COLO829 (cell line): ENCODE results near the gene COMMD10.

Experiments used
- DNase-seq: peaks from one replicate; pipeline ENCODE4 v3.0.0; 2012; ENCODE audit warnings: low spot score

COMMD10 gene

DNA sequence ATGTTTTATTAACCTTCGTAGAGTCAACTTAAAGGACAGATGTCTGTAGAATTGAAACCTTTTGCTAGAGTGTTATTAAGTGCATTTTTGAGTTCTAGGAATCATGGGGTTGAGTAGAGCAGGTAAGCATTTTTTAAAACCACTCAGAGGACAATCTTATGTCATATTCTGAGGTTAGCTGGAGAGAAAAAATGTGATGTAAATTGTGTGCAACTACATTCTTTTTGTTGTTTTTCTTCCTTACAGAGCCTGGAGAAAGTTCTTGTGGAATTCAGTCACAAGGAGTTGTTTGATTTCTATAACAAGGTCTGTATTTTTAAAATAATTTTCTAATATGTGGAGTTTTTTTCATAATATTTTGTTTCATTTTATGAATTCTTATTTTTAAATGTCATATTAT, 206.4 kb downstream of the COMMD10 start:
- no peak for DNase-seq

DNA sequence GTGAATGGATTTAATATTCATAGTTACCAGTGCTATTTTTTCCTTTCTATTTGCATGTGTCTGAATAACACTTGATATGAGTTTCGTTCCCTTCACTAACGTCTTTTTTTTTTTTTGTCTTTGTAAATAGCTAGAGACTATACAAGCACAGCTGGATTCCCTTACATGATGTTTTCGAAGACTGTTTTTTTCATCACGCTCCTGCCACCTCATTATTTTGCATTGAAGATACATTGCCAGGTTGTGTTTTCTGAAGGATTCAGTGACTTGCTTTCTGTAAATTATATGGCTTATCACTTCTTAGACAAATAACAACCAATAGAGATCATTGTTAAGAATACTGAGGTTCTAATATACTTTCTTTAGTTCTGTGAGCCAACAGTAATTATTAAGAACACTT, 207.5 kb downstream of the COMMD10 start:
- DNase-seq: no peak

DNA sequence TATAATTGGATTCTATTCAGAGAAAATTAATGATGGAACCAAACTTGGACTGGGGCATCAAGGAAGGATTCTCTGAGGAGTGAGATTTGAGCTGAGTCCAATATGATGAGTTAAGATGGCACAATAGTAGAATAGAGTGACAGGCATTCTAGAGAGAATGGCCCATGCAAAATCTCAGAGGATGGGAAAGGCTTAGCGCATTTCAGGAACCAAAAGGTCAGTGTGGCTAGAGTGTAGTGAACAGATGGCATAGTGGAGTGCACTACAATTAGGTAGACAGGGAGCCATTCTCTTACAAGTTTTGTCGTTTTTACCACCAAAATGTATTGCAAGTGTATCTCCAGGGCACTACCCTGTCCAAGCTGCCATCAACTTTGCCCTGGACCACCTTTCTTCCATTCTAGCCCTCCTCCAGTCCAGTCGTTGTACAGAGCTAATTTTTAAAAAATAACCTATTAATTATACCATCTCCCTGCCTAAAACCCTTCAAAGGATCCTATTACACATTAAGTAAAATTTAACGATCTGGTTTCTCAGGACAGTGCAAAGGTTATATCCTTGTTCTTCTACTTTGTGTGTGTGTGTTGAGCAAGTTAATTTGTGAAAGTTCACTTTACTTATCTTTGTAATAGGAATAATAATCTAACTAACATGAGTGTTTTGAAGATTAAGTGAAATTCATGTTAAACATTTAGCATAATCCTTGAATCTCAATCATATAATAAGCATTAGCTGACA, 211.7 kb downstream of the COMMD10 start:
- no peak for DNase-seq

DNA sequence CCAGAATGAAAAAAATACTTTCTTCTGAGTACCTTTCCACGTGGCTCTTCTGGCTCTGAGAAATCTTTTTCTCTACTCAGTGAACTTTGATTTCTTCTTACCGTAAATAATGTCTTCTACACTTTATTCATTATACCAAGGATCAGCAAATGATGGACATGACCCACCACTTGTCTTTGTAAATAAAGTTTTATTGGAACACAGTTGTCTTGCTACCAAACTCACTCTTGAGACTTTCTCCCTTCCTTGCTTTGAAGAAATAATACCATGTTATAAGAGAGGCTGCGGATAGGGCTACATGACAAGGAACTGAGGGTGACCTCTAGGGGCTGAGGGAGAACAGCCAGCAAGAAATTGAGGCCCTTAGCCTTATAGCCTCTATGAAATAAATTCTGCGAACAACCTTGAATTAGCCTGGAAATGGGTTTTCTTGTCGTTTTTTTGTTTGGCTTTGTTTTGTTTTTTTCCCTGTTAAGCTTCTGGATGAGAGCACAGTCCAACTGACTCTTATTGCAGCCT, 212.5 kb downstream of the COMMD10 start:
- no peak for DNase-seq

DNA sequence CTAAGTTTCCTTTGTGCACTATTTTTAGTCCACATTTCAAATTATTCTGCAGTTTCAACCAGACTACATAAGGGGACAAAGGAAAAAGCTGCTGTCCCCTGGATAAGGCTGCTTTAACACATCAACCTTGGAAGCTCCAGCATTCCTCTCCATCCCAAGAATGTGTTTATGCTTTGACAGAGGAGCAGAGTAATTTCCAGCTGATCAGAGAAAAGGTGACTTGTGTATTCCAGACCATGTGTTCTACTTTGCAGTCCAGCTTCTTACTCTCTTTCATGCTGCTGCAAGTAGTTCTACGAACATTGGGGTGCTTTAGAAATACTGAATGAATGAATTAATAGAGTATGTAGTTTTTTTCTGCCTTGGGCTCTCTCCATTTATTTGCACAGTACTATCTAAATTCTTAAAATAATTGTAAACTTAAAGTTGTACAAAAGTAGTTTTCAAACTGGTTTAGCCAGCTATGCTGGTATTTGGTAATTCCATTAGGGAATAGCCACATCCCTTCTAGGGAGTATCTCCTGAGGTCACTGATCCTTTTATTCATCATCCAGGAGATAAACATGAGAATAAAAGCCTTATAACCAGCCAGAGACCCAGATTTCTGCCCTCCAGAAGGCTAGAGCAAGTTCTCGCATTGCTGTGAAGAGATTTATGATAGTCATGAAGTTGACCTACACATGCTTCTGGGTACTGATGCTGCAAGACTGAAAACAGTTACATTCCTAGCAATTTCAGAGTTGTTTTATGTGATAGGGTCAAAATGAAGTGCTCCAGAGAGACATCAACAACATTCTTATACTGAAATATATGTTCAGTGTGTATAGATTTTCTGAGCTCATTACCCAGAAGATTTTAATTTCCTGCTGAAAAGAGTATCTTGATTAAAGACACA, 215.2 kb downstream of the COMMD10 start:
- no peak for DNase-seq

DNA sequence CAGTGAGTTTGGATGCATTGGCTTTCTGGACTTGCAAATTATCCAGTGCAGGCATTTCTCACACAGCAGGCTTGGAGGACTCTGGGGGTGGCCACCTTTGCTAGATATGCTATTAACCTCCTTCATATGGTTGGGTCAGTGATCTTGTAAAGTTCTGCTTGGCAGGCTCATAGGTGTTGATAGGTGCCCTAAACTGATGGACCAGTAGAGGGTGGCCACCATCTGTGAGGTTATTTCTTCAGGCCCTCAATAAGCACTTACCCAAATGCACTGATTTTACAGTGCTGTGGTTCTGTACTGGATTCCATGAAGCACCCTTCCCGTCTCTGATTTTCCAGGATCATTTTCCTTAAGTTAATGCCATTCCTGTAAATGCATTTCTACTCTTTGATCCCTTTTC, 216.3 kb downstream of the COMMD10 start:
- DNase-seq: no peak

DNA sequence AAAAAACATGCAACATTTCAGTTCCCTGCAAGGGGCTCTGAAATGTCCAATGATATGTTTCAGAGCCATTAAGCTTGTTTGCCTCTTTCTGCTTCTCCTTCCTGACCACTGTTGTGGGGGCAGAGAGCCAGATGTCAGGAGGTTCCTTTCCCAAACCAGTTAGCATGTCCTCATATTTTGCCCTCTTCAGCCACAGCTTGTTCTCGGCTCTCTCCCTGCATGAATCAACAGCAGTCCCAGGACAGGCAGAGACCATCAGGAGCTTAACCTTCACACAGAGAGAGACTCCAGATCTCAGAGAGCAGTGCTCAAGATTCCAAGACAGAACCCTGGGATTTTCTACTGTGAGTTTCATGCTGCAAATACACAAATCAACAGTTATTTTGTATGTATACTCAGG, 218.5 kb downstream of the COMMD10 start:
- DNase-seq: no peak

DNA sequence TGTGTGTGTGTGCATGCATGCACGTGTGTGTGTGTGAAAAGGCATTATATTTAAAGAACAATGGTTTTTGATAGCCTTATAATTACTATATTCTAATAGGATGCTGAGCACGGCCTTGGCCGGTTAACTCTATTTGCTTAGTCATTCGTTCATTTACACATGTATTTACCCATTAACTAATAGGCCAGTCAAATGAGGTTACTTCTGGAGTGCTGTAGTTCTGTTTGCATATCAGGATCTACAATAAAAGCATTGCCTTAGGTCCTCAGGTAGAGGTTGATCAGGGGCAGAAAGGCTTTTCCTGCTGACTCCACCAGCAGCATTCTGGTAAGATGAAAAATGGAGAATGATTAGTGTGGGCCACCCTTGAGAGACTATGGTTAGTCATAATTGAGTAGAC, 219.0 kb downstream of the COMMD10 start:
- no peak for DNase-seq

DNA sequence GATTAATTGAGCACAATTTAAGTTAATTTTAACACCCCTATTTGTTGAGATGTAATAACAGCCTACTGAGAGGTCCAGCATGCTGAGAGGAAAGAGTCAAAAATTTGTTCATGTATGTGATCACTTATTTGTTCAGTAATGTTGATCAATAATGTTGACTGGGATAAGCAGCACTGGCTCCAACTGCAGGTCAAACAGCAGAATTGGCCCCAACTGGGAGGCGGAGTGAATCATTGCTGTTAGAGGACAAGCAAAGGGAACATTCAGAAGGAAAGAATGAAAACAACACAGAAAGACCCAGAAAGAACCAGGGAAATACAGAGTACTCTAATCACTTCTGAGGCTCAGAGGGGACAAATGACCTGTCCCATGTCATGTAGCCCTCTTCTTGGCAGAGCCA, 221.1 kb downstream of the COMMD10 start:
- no peak for DNase-seq

DNA sequence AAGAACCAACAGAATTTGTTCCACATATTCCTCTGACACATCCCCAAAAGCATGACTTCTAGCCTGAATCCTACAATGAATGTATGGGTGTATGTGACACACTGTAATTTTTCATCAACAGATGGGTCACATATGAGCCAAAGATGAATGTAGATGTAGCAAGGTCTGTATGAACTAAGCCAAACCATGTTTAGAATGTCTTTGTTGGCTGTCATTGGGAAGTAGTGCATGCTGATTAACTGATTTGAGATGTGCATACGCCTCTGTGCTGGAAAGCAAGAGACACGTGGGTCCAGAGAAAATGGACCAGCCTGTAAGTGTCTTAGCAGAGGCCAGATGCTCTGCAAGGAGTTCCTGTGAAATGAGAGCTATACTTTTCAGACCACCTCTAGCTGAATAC, 222.0 kb downstream of the COMMD10 start:
- DNase-seq: no peak

DNA sequence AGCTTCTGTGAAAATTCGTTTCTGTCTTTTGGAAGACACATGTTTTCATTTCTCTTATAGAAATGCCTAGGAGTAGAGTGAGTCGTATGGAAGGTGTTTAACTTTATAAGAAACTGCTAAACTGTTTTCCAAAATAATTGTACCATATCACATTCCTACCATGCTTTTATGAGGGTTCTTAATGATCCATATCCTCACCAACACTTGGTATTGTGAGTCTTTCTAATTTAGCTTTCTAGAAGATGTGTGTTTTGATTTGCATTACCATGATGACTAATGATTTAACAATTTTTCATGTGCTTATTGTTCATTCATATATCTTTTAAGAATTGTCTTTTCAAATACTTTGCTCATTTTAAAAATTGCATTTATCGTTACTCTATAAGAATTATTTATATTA, 223.6 kb downstream of the COMMD10 start:
- DNase-seq: no peak

DNA sequence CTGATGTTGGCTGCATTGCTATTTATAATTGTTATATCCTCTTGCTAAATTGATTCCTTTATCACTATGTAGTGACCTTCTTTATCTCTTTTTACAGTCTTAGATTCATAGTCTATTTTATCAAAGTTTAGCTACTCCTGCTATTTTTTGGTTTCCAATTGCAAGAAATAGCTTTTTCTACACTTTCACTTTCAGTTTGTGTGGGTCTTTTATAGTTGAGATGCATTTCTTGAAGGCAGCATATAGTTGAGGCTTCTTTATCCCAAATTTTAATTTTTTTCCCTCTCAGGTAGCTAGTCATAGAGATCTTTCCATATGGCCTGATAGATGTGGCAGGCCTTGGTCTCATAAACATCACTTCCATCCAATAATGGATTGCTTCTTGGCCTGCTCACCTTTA, 228.5 kb downstream of the COMMD10 start:
- no peak for DNase-seq

DNA sequence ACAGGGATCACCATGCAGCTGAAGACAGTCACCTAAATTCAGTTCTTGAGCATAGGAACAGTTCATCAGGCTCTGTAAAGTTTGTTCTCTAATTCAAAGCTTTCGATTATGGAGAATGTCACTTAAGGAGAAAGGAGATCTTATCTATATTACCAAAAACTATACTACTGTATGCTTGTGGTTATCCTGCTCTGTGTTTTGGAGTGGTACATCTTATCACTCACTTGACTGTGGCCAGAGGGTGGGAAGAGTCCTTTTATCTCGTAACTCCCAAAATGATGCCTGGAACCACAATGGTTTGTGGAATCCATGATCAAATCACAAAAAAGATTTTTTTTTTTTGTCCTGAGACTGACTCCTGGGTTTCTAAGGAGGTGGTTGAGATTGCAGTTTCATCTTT, 230.7 kb downstream of the COMMD10 start:
- DNase-seq: no peak

DNA sequence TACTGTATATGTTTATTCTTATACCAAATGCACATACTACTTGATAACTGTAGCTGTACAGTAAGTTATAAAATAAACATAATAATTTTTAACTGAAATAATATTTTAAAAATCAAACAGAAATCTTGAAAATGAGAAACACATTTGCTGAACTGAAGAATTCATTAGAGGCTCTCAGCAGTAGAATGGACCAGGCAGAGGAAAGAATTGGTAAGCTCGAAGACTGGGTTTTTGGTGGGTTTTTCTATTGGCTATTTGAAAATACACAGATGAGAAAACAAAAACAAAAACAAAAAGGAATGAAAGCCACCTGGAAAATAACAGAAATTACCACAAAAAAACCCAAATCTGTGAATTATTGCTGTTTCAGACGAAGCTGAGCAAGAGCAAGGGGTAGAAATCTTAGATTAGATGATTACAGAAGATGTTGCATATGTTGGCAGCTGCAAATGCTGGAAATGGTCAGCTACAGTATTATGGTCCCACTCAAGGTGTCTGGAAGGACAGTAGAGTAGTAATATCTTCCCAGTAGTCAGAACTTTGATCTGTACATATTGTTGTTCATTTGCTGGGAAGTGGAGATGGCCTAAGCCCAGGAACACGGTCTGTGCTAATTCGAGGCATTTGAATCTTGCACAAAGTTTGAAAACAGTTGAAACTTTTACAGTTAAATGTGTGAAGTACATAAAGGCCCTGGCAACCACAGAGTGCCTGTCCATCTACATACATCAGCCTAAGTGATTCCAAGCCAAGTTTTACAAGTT, 233.4 kb downstream of the COMMD10 start:
- DNase-seq: no peak

DNA sequence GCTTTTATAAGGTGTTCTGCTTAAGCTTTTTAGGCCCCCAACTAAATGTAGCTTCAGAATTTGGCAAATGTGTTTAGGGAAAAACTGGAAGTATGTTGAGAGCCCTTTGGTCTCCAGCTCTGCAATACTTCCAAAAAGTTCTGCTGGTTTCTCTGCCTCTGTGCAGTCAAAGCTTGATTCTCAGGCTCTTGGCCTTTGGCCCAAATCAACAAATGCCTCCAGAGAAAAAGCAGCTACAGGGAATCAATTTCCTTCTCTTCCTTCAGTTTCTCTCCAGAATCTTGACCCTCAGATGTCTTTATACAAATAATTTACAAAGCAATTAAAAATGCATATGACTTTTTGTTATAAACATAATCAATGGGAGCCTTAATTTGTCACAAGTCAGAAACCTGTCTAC, 235.7 kb downstream of the COMMD10 start:
- DNase-seq: no peak

DNA sequence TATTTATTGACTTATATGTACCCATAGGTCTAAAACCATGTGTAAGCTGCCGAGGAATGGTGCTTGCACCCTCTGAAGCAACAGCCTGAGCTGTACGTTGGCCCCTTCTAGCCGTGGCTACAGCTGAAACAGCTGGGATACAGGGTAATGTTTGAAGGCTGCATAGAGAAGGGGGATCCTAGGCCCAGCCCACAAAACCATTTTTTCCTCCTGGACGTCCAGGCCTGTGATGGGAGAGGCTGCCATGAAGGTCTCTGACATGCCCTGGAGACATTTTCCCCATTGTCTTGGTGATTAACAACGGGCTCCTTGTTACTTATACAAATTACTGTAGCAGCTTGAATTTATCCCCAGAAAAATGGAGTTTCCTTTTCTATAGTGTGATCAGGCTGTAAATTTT, 244.7 kb downstream of the COMMD10 start:
- DNase-seq: no peak

DNA sequence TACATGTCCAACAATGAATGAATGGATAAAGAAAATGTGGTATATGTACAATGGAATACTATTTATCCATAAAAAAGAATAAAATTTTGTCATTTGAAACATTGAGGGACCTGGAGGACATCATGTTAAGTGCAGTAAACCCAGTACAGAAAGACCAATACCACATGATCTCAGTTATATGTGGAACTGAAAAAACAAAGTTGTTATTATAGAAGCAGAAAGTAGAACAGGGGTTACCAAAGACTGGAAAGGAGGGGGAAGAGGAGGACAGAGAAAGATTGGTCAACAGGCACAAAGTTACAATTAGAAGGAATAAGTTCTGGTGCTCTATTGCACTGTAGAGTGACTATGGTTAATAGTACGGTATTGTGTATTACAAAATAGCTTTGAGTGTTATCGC, 256.0 kb downstream of the COMMD10 start:
- no peak for DNase-seq
